GM18507 (cell line): ENCODE data around the gene ZNF609.
A peak's percentile ranks its signal among the peaks of the same experiment; 100 is the strongest.

Source experiments
- DNase-seq: peaks from one replicate; pipeline ENCODE4 v3.0.0; 2011; ENCODE audit warnings: low read depth; ENCODE audit not compliant: insufficient read length; ENCODE audit errors: extremely low spot score
- FAIRE-seq: peaks from 2 replicates; lab custom pipeline; 2011; peaks lifted over from hg19 to GRCh38; lab: Jason Lieb, UNC

The ZNF609 gene, protein sequence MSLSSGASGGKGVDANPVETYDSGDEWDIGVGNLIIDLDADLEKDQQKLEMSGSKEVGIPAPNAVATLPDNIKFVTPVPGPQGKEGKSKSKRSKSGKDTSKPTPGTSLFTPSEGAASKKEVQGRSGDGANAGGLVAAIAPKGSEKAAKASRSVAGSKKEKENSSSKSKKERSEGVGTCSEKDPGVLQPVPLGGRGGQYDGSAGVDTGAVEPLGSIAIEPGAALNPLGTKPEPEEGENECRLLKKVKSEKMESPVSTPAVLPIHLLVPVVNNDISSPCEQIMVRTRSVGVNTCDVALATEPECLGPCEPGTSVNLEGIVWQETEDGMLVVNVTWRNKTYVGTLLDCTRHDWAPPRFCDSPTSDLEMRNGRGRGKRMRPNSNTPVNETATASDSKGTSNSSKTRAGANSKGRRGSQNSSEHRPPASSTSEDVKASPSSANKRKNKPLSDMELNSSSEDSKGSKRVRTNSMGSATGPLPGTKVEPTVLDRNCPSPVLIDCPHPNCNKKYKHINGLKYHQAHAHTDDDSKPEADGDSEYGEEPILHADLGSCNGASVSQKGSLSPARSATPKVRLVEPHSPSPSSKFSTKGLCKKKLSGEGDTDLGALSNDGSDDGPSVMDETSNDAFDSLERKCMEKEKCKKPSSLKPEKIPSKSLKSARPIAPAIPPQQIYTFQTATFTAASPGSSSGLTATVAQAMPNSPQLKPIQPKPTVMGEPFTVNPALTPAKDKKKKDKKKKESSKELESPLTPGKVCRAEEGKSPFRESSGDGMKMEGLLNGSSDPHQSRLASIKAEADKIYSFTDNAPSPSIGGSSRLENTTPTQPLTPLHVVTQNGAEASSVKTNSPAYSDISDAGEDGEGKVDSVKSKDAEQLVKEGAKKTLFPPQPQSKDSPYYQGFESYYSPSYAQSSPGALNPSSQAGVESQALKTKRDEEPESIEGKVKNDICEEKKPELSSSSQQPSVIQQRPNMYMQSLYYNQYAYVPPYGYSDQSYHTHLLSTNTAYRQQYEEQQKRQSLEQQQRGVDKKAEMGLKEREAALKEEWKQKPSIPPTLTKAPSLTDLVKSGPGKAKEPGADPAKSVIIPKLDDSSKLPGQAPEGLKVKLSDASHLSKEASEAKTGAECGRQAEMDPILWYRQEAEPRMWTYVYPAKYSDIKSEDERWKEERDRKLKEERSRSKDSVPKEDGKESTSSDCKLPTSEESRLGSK (N-terminal part only)

DNA sequence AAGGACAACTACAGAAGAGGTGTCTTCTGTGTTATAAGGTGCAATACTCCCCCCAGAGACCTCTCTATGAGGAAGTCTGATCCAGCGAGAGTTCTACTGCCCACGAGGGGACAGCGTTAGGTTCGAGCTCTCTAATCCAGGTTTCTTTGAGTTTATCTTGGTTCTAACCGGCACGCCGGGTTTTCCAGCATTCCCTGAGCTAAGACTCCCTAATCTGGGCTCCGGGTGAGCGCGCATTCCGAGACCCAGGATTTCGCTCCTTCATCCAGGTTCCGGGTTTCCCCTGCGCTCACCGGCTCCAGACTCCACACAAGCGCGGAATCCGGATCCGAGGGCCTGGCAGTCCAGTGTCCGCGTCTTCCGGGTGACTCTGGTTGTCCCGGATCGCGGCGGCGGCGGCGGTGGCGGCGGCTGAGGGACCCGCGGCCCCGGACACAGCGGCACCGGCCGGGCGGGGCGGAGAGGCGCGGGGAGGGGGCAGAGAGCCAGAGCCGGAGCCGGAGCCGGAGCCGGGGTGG lies at the start of gene ZNF609:
TSS of gene ZNF609 (plus strand) at position 373 of the 518 bp plus-strand sequence. CDS start 38,842 bp downstream, outside the sequence.
- FAIRE-seq, result peak; percentile 29
- peak; percentile 75 for DNase-seq

DNA sequence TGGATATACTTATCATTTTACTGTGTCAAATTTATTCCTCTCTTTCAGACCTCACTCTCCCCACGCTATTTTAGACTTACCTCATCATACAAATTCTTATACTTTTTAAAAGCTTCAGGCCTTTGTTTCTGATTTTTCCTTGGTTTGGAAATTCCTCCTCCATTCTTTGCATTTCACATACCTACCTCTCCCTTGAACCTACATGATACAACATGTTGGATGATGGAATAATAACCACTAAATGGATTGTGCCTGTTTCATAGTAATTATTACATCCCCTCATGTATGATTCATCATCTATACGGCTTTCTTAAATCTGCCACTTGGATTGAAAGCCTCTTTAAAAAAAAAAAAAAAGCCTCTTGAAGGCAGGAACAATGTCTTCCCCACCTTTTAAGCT lies 48.2 kb upstream of the ZNF609 start:
- DNase-seq (no peak), FAIRE-seq (no peak)

DNA sequence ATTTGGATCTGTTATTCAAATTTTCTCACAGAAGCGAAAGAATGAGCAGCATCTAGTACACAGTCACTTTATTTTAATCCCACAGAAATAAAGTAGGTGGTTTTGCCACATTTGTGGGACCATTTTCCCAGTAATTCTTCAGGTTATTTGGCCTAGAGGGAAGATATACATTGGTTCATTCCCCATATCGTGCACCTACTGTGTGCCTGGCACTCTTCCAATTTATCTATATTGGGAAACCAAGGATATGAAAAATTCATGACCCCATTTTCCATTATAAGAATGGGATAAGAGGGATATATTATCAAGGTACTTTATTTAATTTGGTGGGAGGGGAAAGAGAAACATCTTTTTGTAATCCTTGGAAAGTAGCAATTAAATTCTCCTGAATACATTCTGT lies 37.7 kb upstream of the ZNF609 start:
- FAIRE-seq, result peak; percentile 26

DNA sequence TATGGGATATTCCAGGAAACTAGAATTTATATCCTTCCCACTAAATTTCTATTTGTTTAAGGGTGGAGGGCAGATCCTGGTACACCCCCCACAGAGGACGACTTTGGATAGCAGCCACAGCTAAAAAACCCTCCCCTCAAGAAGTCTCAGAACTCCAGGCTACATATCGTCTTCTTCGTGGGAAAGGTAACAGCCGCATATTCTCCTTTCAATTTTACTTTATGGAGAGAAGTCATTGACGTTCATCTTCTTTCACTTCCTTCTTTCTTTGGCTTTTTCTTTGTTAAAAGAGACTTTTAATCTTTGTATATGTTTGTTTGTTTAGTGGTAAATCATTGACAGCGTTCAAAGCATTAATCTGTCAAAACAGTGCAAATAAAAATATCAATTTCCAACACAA lies 36.4 kb upstream of the ZNF609 start:
- FAIRE-seq, result peak; percentile 89

More for the DNA sequence above, 37.7 kb upstream of the ZNF609 start:
- DNase-seq, result no peak

DNA sequence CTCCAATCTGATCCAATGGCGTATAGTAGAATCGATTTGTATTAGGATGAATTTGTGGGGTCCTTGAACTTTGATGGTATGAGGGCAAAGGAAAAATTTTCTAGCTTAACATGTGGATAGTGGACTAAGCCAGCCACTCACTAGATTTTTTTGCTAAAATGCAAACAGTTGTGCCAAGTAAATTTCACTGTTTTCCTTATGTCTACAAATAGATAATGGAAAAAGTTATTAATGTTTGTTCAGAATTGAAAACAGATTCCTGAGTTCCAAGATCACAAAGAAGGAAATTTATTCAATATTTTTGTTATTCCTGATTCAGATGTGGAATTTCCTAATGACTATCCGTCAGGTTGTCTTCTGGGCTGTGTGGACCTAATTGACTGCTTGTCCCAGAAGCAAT lies 35.2 kb upstream of the ZNF609 start:
- DNase-seq (no peak), FAIRE-seq (no peak)

More for the DNA sequence above, 36.4 kb upstream of the ZNF609 start:
- no peak for DNase-seq

DNA sequence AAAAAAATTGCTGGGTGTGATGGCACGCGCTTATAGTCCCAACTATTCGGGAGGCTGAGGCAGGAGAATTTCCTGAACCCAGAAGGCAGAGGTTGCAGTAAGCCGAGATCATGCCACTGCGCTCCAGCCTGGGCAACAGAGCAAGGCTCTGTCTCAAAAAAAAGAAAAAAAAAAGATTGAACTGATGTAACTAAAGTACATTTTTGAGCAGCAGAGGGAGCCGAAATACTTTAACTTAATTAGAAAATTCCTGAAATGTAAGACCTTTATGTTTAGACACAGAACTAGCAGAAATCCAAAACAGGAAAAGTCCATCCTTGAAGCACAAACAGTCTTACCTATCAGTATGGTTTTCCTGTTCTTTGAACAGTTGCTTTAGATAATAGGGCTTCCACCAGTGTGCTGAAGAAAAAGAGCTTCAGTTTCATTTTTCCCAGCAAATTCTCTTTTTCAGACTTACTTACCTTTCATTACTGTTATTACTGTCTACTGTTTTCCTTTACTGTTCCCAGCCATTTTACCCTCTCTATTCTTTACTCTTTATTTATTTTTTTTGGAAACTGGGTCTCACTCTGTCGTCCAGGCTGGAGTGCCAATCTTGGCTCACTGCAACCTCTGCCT lies 33.4 kb upstream of the ZNF609 start:
- no peak for DNase-seq
- no peak for FAIRE-seq

DNA sequence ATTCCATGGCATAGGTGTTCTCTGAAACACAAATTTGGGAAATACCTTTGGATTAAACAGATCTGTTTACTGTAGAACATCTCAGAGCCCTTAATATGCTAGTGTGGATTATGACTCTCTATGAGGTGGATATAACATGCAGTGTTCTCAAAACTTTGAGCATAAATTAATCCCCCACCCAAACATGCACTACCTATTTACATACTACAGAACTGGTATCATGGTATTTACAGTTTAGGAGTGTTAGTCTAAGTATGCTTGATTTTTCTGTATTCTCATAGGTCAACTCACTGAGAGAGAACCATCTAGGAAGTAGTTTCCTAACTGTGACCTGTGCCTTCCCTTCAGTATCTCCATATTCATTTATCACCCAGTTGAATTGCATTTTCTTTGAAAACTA lies 30.9 kb upstream of the ZNF609 start:
- no peak for FAIRE-seq

DNA sequence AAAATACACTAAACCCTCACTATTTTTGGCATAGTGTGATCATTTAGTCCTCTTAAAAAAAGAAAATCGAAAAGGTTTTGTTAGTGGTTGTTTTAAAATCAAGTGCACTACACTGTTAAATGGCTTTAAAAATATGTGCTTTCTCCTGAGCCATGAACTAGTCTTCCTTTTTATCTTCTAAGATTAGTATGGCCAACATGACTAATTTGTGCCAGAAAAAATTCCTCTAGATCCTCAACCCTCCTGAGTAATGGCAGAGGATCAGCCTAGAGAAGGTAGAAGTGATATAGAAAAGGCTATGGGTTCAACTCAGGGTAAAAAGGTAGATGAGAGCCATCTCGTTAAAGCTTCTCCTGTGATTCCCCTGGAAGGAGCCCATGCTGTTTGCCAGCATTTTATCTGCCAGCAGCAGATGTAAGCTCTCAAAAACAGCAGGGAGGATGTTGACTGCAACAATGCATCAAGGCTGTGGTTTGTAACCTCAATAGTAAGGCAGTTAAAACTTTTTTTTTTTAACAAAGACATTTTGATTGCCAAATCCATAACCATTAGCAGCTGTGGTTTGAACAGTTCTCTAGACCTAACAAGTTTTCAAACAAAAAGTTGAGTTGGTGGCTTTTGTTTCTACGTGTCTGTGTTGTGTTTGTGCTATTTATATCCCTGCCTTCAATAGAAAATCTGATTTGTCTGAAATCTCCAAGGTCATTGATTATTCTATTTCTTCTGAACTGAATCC lies 30.2 kb upstream of the ZNF609 start:
- DNase-seq (no peak), FAIRE-seq (peak; percentile 79)

More for the DNA sequence above, 30.9 kb upstream of the ZNF609 start:
- no peak for DNase-seq

DNA sequence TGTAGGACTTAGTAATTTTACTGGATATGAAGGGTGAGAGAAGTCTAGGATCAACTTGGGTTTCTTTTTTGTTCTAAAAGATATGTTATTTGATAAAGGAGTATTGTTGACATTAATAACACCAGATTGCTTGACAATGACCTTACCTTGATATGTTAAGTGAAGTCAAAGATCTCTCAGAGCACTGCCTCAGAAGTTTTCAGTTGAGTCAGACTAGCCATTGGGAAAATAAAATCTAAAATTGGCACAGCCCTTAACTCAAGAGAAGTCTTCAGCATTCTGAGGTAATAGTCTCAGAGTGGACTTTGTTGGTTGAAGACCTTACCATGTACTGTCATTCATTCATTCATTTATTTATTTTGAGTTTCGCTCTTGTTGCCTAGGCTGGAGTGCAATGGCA lies 22.4 kb upstream of the ZNF609 start:
- DNase-seq (no peak), FAIRE-seq (no peak)

DNA sequence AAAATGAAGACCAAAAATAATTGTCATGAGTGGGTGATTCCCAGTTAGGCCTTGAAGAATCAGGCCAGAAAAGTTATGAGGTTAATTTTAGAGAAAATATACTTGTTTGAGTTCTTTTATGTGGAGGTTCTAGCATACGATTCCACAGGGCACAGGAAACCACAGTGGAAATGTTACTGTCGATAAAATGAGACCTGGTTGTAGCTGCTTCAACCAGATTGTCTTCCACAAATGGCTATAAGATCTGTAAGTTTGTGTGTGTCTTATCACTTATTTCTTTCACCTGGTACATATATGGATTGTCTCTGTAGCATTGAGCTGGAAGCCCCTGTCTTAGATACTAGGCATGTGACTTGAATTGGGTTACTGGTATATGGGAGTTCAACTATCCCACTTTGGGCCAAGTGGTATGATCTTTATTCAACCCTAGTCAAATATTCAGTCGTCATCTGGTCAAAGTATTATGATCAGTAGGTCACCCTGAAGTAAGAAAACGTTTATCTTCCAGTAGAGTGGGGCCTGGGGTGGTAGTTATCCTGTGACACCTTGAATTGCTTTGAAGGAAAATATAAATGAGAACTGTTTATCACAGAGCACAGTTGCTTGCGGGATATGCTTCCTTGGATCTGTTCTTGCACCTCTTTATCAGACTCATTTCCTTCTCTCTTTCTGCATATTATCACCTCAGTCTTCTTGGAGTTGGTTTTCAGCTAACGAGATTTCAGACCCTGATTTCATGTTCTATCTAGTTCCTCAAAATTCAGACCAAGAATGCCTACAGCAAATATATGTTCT lies 21.5 kb upstream of the ZNF609 start:
- FAIRE-seq, result no peak
- DNase-seq, result no peak

DNA sequence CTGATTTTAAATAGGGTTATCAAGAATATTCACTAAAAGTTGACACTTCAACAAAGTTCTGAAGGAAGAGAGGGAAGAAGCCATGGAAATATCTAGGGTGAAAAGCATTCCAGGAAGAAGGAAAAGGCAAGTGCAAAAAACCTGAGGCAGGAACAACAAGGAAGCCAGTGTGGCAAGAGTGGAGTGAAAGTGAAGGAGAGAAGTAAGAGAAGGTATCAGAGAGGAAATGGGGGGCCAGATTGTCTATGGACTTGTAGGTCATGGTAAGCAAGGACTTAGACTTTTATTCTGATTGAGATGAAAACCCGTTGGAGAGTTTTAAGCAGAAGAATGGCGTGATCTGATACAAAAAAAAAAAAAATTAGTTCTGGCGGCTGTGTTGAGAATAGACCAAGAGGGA lies 18.5 kb upstream of the ZNF609 start:
- no peak for FAIRE-seq
- no peak for DNase-seq

DNA sequence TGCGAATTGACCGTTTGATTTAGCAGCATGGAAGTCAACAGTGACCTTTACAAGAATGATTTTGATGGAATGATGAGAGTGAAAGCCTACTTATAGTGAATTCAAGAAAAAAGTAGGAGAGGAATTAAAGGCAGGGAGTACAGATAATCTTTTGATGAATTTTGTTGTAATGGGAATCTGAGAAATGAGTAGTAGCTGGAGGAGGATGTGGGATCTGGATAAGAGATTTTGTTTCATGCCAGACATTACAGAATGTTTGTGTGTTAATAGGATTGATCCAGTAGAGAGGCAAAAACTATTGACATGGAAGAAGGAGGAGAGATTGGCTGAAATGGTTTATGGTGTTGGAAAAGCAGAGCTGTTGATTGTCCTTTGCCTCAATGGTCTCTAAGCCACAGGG lies 17.4 kb upstream of the ZNF609 start:
- DNase-seq (no peak), FAIRE-seq (no peak)

DNA sequence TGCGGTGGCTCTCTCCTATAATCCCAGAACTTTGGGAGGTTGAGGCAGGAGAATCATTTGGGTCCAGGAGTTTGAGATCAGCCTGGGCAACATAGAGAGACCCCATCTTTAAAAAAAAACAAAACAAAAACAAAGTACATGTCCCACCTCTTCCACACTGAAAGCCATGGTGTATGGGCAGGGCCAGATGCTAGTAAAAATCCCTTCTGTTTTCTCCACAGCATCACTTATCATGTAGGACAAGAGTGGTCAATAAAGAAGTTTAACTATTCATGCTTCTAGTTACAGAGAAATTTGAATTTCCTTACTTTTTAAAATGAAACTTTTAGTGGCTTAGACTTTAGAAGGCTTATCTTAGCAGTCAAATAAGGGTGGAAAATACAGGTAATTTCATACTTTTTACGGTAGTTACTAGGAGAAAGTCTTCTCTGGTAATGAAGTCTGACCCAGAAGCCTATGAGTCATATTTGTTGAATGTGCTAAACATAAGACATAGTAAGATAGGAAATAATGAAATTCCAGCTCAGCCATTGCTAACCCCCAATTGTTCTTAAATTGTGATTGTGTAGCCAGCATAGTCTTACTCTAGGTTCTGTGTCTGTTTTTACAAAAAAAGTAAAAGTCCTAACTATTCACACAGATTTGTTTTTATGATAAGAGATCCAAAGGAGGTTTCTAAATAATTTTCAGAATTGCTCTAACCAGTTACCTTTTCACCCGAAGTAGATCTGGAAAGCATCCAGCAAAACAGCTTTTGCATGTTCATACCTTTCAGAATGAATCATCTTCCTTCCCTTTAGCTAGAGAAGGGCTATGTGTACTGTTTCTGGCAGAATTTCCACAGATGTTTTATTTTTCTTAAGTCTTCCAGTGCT lies 16.4 kb upstream of the ZNF609 start:
- peak; percentile 54 for DNase-seq
- peak; percentile 82 for FAIRE-seq

DNA sequence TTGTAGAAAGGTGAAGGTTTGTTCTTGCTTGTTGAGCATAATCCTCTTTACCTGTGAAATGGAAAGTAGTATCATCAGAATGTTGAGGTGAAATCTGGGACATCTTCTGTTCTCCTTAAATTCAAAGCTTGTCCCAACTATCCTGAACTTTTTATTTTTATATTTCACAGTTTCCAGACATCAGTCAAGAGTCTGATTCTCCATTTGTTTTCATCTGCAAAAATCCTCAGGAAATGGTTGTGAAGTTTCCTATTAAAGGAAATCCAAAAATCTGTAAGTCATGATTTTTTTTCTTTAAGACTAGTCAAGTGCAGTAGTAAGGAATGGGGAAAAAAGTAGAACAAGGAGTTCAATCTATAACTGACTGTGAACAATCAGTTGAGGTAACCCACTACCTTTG lies 15.5 kb upstream of the ZNF609 start:
- DNase-seq (no peak), FAIRE-seq (no peak)

DNA sequence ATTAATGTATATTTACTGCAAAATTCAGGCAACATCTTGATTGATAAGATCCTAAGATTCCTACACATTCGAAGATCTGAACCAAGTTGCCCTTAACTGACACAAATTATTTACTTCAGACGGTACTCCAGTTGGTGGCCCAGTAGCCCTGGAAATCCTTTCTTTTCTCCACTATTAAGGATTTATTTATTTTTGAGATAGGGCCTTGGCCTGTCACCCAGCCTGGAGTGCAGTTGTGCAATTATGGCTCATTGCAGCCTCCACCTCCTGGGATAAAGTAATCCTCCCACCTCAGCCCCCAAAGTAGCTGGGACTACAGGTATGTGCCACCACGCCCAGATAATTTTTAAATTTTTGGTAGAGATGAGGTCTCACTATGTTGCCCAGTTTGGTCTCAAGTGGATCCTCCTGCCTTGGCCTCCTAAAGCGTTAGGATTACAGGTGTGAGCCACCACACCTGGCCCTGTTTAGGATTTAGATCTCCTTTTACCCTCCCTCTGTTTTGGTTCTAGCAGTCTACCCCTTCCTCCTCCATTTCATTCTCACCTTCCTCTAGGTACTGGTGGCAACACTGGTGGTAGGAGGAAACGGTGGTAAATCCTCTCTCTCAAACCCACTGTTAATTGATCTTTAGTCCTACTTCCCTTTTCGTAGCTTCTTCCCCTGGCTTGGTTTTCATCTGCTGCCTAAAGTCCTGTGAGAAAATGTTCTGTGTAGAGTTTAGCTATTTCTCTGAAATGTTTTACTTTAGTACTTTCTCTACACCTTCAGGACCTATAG lies 12.7 kb upstream of the ZNF609 start:
- peak; percentile 89 for FAIRE-seq
- DNase-seq, result no peak

DNA sequence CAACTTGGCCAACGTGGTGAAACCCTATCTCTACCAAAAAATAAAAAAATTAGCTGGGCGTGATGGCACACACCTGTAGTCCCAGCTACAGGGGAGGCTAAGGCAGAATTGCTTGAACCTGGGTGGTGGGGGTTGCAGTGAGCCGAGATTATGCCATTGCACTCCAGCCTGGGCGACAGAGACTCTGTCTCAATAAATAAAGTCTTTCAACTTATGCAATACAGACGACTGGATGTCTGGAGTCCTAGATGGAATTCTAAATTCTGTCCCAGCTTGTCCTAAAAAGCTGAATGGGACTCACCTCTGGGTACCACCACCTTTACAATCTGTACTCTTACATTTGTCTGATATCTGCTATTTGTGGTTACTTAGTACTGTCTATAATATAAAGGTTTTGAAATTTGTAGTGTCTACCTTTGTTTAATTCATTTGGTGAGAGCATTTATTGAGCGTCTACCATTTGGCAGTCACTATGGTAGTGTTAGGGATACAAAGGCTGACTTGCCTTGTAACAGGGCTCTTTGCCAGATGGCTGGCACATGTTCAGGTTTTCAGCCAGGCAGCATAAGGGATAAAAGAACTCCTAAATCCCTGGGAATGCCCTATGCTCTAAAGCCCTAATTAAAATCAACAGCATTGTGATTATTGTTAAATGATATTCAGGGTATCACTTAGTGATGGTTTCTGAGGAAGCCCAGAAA lies 7.2 kb upstream of the ZNF609 start:
- FAIRE-seq, result no peak
- no peak for DNase-seq
